NK-92 (cell line): ENCODE measurements around the gene MUCL3.
"Not testable (repeated sequence)": the region's sequence is repeated elsewhere in the genome, so short reads cannot be mapped to it uniquely, and the experiment has no call there.

ENCODE experiments used
- DNase-seq: peaks from one replicate; lab custom pipeline; 2025; ENCODE audit not compliant: unreplicated experiment; lab: John Stamatoyannopoulos, UW

Gene MUCL3

GRCh38 chr6:30908700-30909099 lies 32.1 kb upstream of the MUCL3 start:
- no peak for DNase-seq

GRCh38 chr6:30910473-30910872 lies 30.3 kb upstream of the MUCL3 start:
- DNase-seq: not testable (repeated sequence)

GRCh38 chr6:30912746-30913520 lies 27.8 kb upstream of the MUCL3 start:
- DNase-seq: no peak

- DNase-seq: no peak
These were observed 27.1 kb upstream of the MUCL3 start for GRCh38 chr6:30913721-30914075.

GRCh38 chr6:30914076-30914853 lies 26.5 kb upstream of the MUCL3 start, which contains the start of gene VARS2:
Gene VARS2 (plus strand): TSS chr6:30914238. CDS start chr6:30914837, 599 bp downstream.
- DNase-seq: no peak

GRCh38 chr6:30914854-30915590 lies 25.8 kb upstream of the MUCL3 start:
- DNase-seq: no peak

GRCh38 chr6:30915591-30915946 lies 25.2 kb upstream of the MUCL3 start:
- no peak for DNase-seq

- DNase-seq: no peak
These were observed 23.7 kb upstream of the MUCL3 start for GRCh38 chr6:30917041-30917440.

GRCh38 chr6:30917487-30917886 lies 23.3 kb upstream of the MUCL3 start:
- DNase-seq: no peak

GRCh38 chr6:30918670-30919069 lies 22.1 kb upstream of the MUCL3 start:
- no peak for DNase-seq

- no peak for DNase-seq
These were observed 18.3 kb upstream of the MUCL3 start for GRCh38 chr6:30922447-30922852.

GRCh38 chr6:30924040-30924627 lies 16.6 kb upstream of the MUCL3 start:
- DNase-seq: not testable (repeated sequence)

GRCh38 chr6:30926644-30927043 lies 14.1 kb upstream of the MUCL3 start:
- DNase-seq: no peak

GRCh38 chr6:30927080-30927479 lies 13.7 kb upstream of the MUCL3 start:
- DNase-seq: not testable (repeated sequence)

- DNase-seq: no peak
These were observed 12.1 kb upstream of the MUCL3 start for GRCh38 chr6:30928677-30929076.

- DNase-seq: no peak
These were observed 10.3 kb upstream of the MUCL3 start for GRCh38 chr6:30930506-30930905.

GRCh38 chr6:30931272-30931671 lies 9.5 kb upstream of the MUCL3 start:
- DNase-seq: no peak

- DNase-seq: no peak
These were observed 8.7 kb upstream of the MUCL3 start, which contains the start of gene SFTA2 for GRCh38 chr6:30931969-30932645. Gene SFTA2 (minus strand): TSS chr6:30932170. CDS start chr6:30932096, 74 bp downstream.

- no peak for DNase-seq
These were observed 8.0 kb upstream of the MUCL3 start for GRCh38 chr6:30932665-30933365.

GRCh38 chr6:30935018-30935417 lies 5.8 kb upstream of the MUCL3 start:
- no peak for DNase-seq
